Stimulated activated CD4-positive, alpha-beta T cell treated with anti-CD3 and anti-CD28 coated beads, Interleukin-2, amount 100 ng/mL, for 24 hours (primary cell): ENCODE data around the gene POLL.

Experiments used
- DNase-seq, 2 donors: peaks; one replicate each; pipeline ENCODE4 v3.0.0-alpha.2; 2020

POLL gene

GRCh38 chr10:101573885-101574753 lies 13.9 kb downstream of the POLL start:
- DNase-seq = no peak

- DNase-seq = no peak
Observed at GRCh38 chr10:101572785-101573184, 15.3 kb downstream of the POLL start.

- no peak for DNase-seq
Observed at GRCh38 chr10:101572126-101572525, 15.9 kb downstream of the POLL start.

- no peak for DNase-seq
Observed at GRCh38 chr10:101571271-101571925, 16.7 kb downstream of the POLL start.

GRCh38 chr10:101570428-101571270 lies 17.4 kb downstream of the POLL start:
- DNase-seq = no peak

- DNase-seq = peak; percentile 85
Observed at GRCh38 chr10:101569622-101570427, 18.2 kb downstream of the POLL start.

- DNase-seq = no peak
Observed at GRCh38 chr10:101569323-101569621, 18.8 kb downstream of the POLL start.

GRCh38 chr10:101568054-101568745 lies 19.9 kb downstream of the POLL start:
- no peak for DNase-seq

GRCh38 chr10:101567165-101568006 lies 20.7 kb downstream of the POLL start:
- no peak for DNase-seq

- DNase-seq = no peak
Observed at GRCh38 chr10:101566333-101567164, 21.5 kb downstream of the POLL start.

- DNase-seq = no peak
Observed at GRCh38 chr10:101565936-101566332, 22.1 kb downstream of the POLL start.

GRCh38 chr10:101565370-101565900 lies 22.6 kb downstream of the POLL start:
- DNase-seq = no peak

- no peak for DNase-seq
Observed at GRCh38 chr10:101564490-101564991, 23.5 kb downstream of the POLL start.

GRCh38 chr10:101563497-101564040 lies 24.5 kb downstream of the POLL start:
- DNase-seq = no peak

GRCh38 chr10:101563007-101563406 lies 25.1 kb downstream of the POLL start:
- no peak for DNase-seq

GRCh38 chr10:101562231-101562630 lies 25.8 kb downstream of the POLL start:
- DNase-seq = no peak

- DNase-seq = no peak
Observed at GRCh38 chr10:101561068-101561915, 26.8 kb downstream of the POLL start.
